Body of pancreas (tissue), 4 donors: ENCODE measurements around the gene RANBP3L. TPM values are rescaled to one million over a fixed set of nuclear protein-coding genes. Genes with fewer than 3 reads are reported as not detected.

Experiments used
- ATAC-seq: fragments of 150-250 bp; one replicate; pipeline ENCODE4 v1.9.1; 2016
- DNase-seq, 4 donors: peaks; one replicate each; pipeline ENCODE4 v3.0.0-alpha.2; 2019
- H3K27ac ChIP-seq, 4 donors: fragments of 200-600 bp; sonication (generic); 1 replicate in 3 of 4; 2 replicates in 1 of 4; pipeline versions ENCODE4 v1.5.1 to v1.6.1; 2016 to 2019; ENCODE audit warnings: mild to moderate bottlenecking in 1 of 4, mixed read lengths in 1 of 4, moderate library complexity in 1 of 4
- H3K27me3 ChIP-seq, 2 donors: fragments of 200-600 bp; sonication (generic); one replicate each; pipeline ENCODE4 v1.6.0; 2016; ENCODE audit warnings: mild to moderate bottlenecking in 1 of 2
- H3K36me3 ChIP-seq, 2 donors: fragments of 200-600 bp; sonication (generic); replicated peaks in 1 of 2; 2 replicates each; pipeline ENCODE4 v1.5.1; 2016; ENCODE audit warnings: low read depth in 2 of 2; ENCODE audit not compliant: insufficient read depth in 1 of 2
- H3K4me1 ChIP-seq: fragments of 200-600 bp; sonication (generic); one replicate; pipeline ENCODE4 v1.6.0; 2016
- H3K4me3 ChIP-seq, 2 donors: fragments of 200-600 bp; sonication (generic); 1 replicate in 1 of 2; 2 replicates in 1 of 2; pipeline ENCODE4 v1.5.1; 2016 to 2019
- H3K9me3 ChIP-seq, 3 donors: fragments of 200-600 bp; sonication (generic); 1 replicate in 2 of 3; 2 replicates in 1 of 3; pipeline ENCODE4 v1.5.1; 2016
- CTCF ChIP-seq, 7 experiments: fragments of 450-650 bp in 4 of 7; fragments of 200-600 bp in 3 of 7; sonication (generic) in 3 of 7; IDR thresholded peaks; one replicate each; pipeline ENCODE4 v1.5.1; 2016 to 2019; ENCODE audit warnings: antibody characterized with exemption in 7 of 7
- POLR2A ChIP-seq, 3 donors: fragments of 450-650 bp; IDR thresholded peaks; one replicate each; pipeline ENCODE4 v1.6.1; 2016; ENCODE audit warnings: antibody characterized with exemption in 3 of 3, mild to moderate bottlenecking in 2 of 3
- WGBS, 2 donors: methylation state at CpG; one replicate each; pipeline ENCODE4 v1.1.5; 2017; 5-methylcytosine and 5-hydroxymethylcytosine counted together
- intact Hi-C: fragments of 100-400 bp; cut with DNase I; formaldehyde crosslinking; loops from one replicate; pipeline ENCODE4 v1.15.1; 2023
- total RNA-seq, 2 donors: library from RNA; depleted of rRNA; stranded (reverse); fragments of >200 nt; gene quantifications; one replicate each; pipeline ENCODE4 v1.1.0, GENCODE V29; 2016

RANBP3L gene
- total RNA-seq, 2 donors from 2014 or later: 4.9 TPM; not detected in 1

GRCh38 chr5:36277521-36278176 is 24.1 kb downstream of the RANBP3L start:
- Histone ChIP-seq H3K27me3 (no peaks in the 10 kb centered on the region), H3K9me3 (no peaks in the 10 kb centered on the region), H3K4me3 (no peak overlapping the region), H3K4me1 (no peaks in the 10 kb centered on the region), H3K36me3 (no peaks in the 10 kb centered on the region), H3K27ac (no peak overlapping the region)
- TF ChIP-seq POLR2A (IDR thresholded peaks at IDR 0.05) (no peak), CTCF (IDR thresholded peaks at IDR 0.05) (no peak)
- 80% methylated on average over 5 of the region's 5 CpGs for WGBS, 2 donors
- ATAC-seq: no peak
- no peak for DNase-seq
- intact Hi-C loops: no loop called here

GRCh38 chr5:36276864-36277263 is 24.8 kb downstream of the RANBP3L start:
- ATAC-seq (no peak), DNase-seq (no peak)
- Histone ChIP-seq H3K4me1 (no peaks in the 10 kb centered on the region), H3K9me3 (no peaks in the 10 kb centered on the region), H3K36me3 (no peaks in the 10 kb centered on the region), H3K4me3 (no peak overlapping the region), H3K27ac (no peak overlapping the region), H3K27me3 (no peaks in the 10 kb centered on the region)
- no peak for TF ChIP-seq POLR2A (IDR thresholded peaks at IDR 0.05)
- TF ChIP-seq CTCF (IDR thresholded peaks at IDR 0.05): no peak
- intact Hi-C loops: no loop called here

GRCh38 chr5:36273809-36274526 is 27.7 kb downstream of the RANBP3L start:
- TF ChIP-seq POLR2A (IDR thresholded peaks at IDR 0.05) (no peak), CTCF (IDR thresholded peaks at IDR 0.05) (no peak)
- ATAC-seq (no peak), DNase-seq (peak in 1 of 4 donors; percentile 2)
- intact Hi-C loops: no loop called here
- WGBS, 2 donors: 75 to 86% methylated on average over 6 of the region's 6 CpGs
- H3K4me1 ChIP-seq: no peaks in the 10 kb centered on the region
- H3K9me3 ChIP-seq: no peaks in the 10 kb centered on the region
- no peaks in the 10 kb centered on the region for H3K27me3 ChIP-seq
- no peaks in the 10 kb centered on the region for H3K36me3 ChIP-seq
- no peak overlapping the region for H3K27ac ChIP-seq
- no peak overlapping the region for H3K4me3 ChIP-seq

- WGBS, 2 donors: 92% methylated on average over 2 of the region's 2 CpGs
- ATAC-seq: no peak
- Histone ChIP-seq H3K9me3 (no peaks in the 10 kb centered on the region), H3K4me3 (no peak overlapping the region), H3K4me1 (no peaks in the 10 kb centered on the region), H3K27me3 (no peaks in the 10 kb centered on the region), H3K36me3 (no peaks in the 10 kb centered on the region), H3K27ac (no peak overlapping the region)
- intact Hi-C loops: no loop called here
- TF ChIP-seq CTCF (IDR thresholded peaks at IDR 0.05) (no peak), POLR2A (IDR thresholded peaks at IDR 0.05) (no peak)
- no peak for DNase-seq
Observed at GRCh38 chr5:36272136-36272690, 29.5 kb downstream of the RANBP3L start.
